ENCODE measurements around the gene TSNAXIP1.

GRCh38 chr16:67807148-67807682 lies 526 bp downstream of the TSNAXIP1 start:
- TF ChIP-seq CTCF (conservative IDR thresholded peaks at IDR 0.05; ENCODE audit: low read depth in 2 of 2) (0 out of 4 replicates have a peak, but pooled peaks of 1 of the 2 experiments have one; percentile 7), EZH2 (IDR thresholded peaks at IDR 0.05; ENCODE audit: low read depth, unreplicated experiment) (no peak), REST (IDR thresholded peaks at IDR 0.05; ENCODE audit: unreplicated experiment) (no peak), ETS1 (IDR thresholded peaks at IDR 0.05) (no peak)

All from GM23338 (cell line).